Smooth muscle cell (in vitro differentiated cells): ENCODE data around the gene RMRP. TPM values are rescaled to one million over a fixed set of nuclear protein-coding genes. Genes with fewer than 3 reads are reported as not detected.

Experiments used
- DNase-seq: peaks from one replicate; lab custom pipeline; 2025; ENCODE audit not compliant: unreplicated experiment; lab: John Stamatoyannopoulos, UW
- H2AFZ ChIP-seq: fragments of 200-600 bp; sonication (generic); 2 replicates; pipeline ENCODE4 v1.6.0; 2016; ENCODE audit warnings: antibody characterized with exemption, low read depth, mild to moderate bottlenecking
- H3F3A ChIP-seq: fragments of 200-600 bp; sonication (generic); 2 replicates; pipeline ENCODE4 v1.6.0; 2017; ENCODE audit warnings: antibody characterized with exemption, low read depth
- H3K27ac ChIP-seq: fragments of 200-600 bp; sonication (generic); 2 replicates; pipeline ENCODE4 v1.5.1; 2016; ENCODE audit warnings: low read depth, mild to moderate bottlenecking
- H3K27me3 ChIP-seq: fragments of 200-600 bp; sonication (generic); 2 replicates; pipeline ENCODE4 v1.6.1; 2016; ENCODE audit warnings: low read depth, mild to moderate bottlenecking
- H3K36me3 ChIP-seq: fragments of 200-600 bp; sonication (generic); 2 replicates; pipeline ENCODE4 v1.5.1; 2016; ENCODE audit warnings: low read depth
- H3K4me1 ChIP-seq: fragments of 200-600 bp; sonication (generic); 2 replicates; pipeline ENCODE4 v1.5.1; 2016; ENCODE audit warnings: low read depth
- H3K4me2 ChIP-seq: fragments of 200-600 bp; sonication (generic); 2 replicates; pipeline ENCODE4 v1.6.0; 2016; ENCODE audit warnings: mild to moderate bottlenecking
- H3K4me3 ChIP-seq: fragments of 200-600 bp; sonication (generic); 2 replicates; pipeline ENCODE4 v1.5.1; 2016; ENCODE audit warnings: mild to moderate bottlenecking
- H3K79me2 ChIP-seq: fragments of 200-600 bp; sonication (generic); 2 replicates; pipeline ENCODE4 v1.6.0; 2016; ENCODE audit warnings: low read depth, mild to moderate bottlenecking
- H3K9ac ChIP-seq: fragments of 200-600 bp; sonication (generic); 2 replicates; pipeline ENCODE4 v1.6.0; 2016; ENCODE audit warnings: low read depth
- H3K9me3 ChIP-seq: fragments of 200-600 bp; sonication (generic); replicated peaks from 2 replicates; pipeline ENCODE4 v1.5.1; 2016; ENCODE audit warnings: low read depth
- H4K20me1 ChIP-seq: fragments of 200-600 bp; sonication (generic); 2 replicates; pipeline ENCODE4 v1.6.0; 2016; ENCODE audit warnings: low read depth
- CTCF ChIP-seq: fragments of 200-600 bp; sonication (generic); IDR thresholded peaks from 2 replicates; pipeline ENCODE4 v1.5.1; 2017; ENCODE audit warnings: borderline replicate concordance, mild to moderate bottlenecking, antibody characterized with exemption; ENCODE audit not compliant: insufficient read depth, poor library complexity, severe bottlenecking
- WGBS: methylation state at CpG from one replicate; pipeline ENCODE4 v1.1.7; 2016; ENCODE audit warnings: low lambda C conversion rate; 5-methylcytosine and 5-hydroxymethylcytosine counted together
- polyA plus RNA-seq: library from polyadenylated mRNA; unstranded; fragments of >200 nt; fragmentation: Nextera tagmentation; extraction: Ambion mirVana; gene quantifications from 2 replicates; pipeline ENCODE4 v1.2.1, GENCODE V29; 2016
- total RNA-seq: library from RNA; depleted of rRNA; stranded (reverse); fragments of >200 nt; gene quantifications from 2 replicates; pipeline ENCODE4 v1.2.3, GENCODE V29; 2014

RMRP gene
- total and polyA plus RNA-seq, 2 experiments from 2014 or later: 10,156 TPM; not detected in 1

GRCh38 chr9:35691757-35692301, 34.0 kb upstream of the RMRP start:
- Histone ChIP-seq H4K20me1 (peaks cover 36% of the 10 kb centered on the region), H3K79me2 (peaks cover 29% of the 10 kb centered on the region), H3F3A (peaks cover 56% of the 10 kb centered on the region), H2AFZ (no peak overlapping the region), H3K4me1 (peaks cover 18% of the 10 kb centered on the region), H3K4me3 (no peak overlapping the region), H3K27ac (peak overlapping the region; percentile 95), H3K36me3 (no peaks in the 10 kb centered on the region), H3K4me2 (peak overlapping the region; percentile 95), H3K9me3 (no peaks in the 10 kb centered on the region), H3K9ac (no peak overlapping the region), H3K27me3 (no peaks in the 10 kb centered on the region)
- no peak for TF ChIP-seq CTCF
- 67% methylated on average over 13 of the region's 13 CpGs for WGBS
- no peak for DNase-seq

- no peaks in the 10 kb centered on the region for H3K9me3 ChIP-seq
- no peak overlapping the region for H2AFZ ChIP-seq
- peaks cover 58% of the 10 kb centered on the region for H3F3A ChIP-seq
- TF ChIP-seq CTCF: no peak
- peaks cover 40% of the 10 kb centered on the region for H4K20me1 ChIP-seq
- peak overlapping the region; percentile 95 for H3K27ac ChIP-seq
- peak overlapping the region; percentile 95 for H3K4me2 ChIP-seq
- WGBS: 10% methylated on average over 10 of the region's 10 CpGs
- H3K9ac ChIP-seq: no peak overlapping the region
- H3K27me3 ChIP-seq: no peaks in the 10 kb centered on the region
- peaks cover 34% of the 10 kb centered on the region for H3K79me2 ChIP-seq
- no peak for DNase-seq
- H3K4me1 ChIP-seq: peaks cover 18% of the 10 kb centered on the region
- peak overlapping the region; percentile 70 for H3K4me3 ChIP-seq
- H3K36me3 ChIP-seq: no peaks in the 10 kb centered on the region
These were observed 33.5 kb upstream of the RMRP start for GRCh38 chr9:35691334-35691650.

- peaks cover 35% of the 10 kb centered on the region for H3K79me2 ChIP-seq
- H3K4me2 ChIP-seq: peak overlapping the region; percentile 95
- 1% methylated on average over 14 of the region's 61 CpGs for WGBS
- H4K20me1 ChIP-seq: peaks cover 40% of the 10 kb centered on the region
- peak overlapping the region; percentile 95 for H3K27ac ChIP-seq
- H3K4me3 ChIP-seq: peak overlapping the region; percentile 70
- H3K9ac ChIP-seq: peak overlapping the region; percentile 90
- H2AFZ ChIP-seq: no peak overlapping the region
- DNase-seq: peak; percentile 75
- H3K27me3 ChIP-seq: no peaks in the 10 kb centered on the region
- H3K36me3 ChIP-seq: no peaks in the 10 kb centered on the region
- peaks cover 55% of the 10 kb centered on the region for H3F3A ChIP-seq
- H3K9me3 ChIP-seq: no peaks in the 10 kb centered on the region
- no peak for TF ChIP-seq CTCF
- peaks cover 18% of the 10 kb centered on the region for H3K4me1 ChIP-seq
These were observed 33.0 kb upstream of the RMRP start for GRCh38 chr9:35690614-35691333.

GRCh38 chr9:35690294-35690613, 32.4 kb upstream of the RMRP start:
- H2AFZ ChIP-seq: no peak overlapping the region
- no peak for TF ChIP-seq CTCF
- H3K9ac ChIP-seq: peak overlapping the region; percentile 90
- no peaks in the 10 kb centered on the region for H3K9me3 ChIP-seq
- H3K36me3 ChIP-seq: no peaks in the 10 kb centered on the region
- no peak for DNase-seq
- peaks cover 57% of the 10 kb centered on the region for H3F3A ChIP-seq
- H3K4me3 ChIP-seq: peak overlapping the region; percentile 70
- peak overlapping the region; percentile 95 for H3K4me2 ChIP-seq
- no peaks in the 10 kb centered on the region for H3K27me3 ChIP-seq
- H3K79me2 ChIP-seq: peaks cover 35% of the 10 kb centered on the region
- under 1% methylated on average over 12 of the region's 21 CpGs for WGBS
- H3K4me1 ChIP-seq: peaks cover 18% of the 10 kb centered on the region
- H4K20me1 ChIP-seq: peaks cover 44% of the 10 kb centered on the region
- peak overlapping the region; percentile 95 for H3K27ac ChIP-seq
